Retina (tissue), 1 donor: ENCODE results near the gene TOX2.
"Not testable (repeated sequence)": the region's sequence is repeated elsewhere in the genome, so short reads cannot be mapped to it uniquely, and the experiment has no call there.

Source experiments
- DNase-seq: peaks from one replicate; pipeline ENCODE4 v3.0.0-alpha.2; 2016

Gene TOX2

GRCh38 chr20:44038681-44039123, 124.0 kb downstream of the TOX2 start:
- DNase-seq: peak; percentile 74

GRCh38 chr20:44039147-44039546, 124.5 kb downstream of the TOX2 start:
- DNase-seq: no peak

GRCh38 chr20:44039741-44040140, 125.1 kb downstream of the TOX2 start:
- DNase-seq: no peak

GRCh38 chr20:44040202-44040915, 125.7 kb downstream of the TOX2 start:
- no peak for DNase-seq

- no peak for DNase-seq
Measured at GRCh38 chr20:44041001-44041400, 126.3 kb downstream of the TOX2 start.

GRCh38 chr20:44044712-44045111, 130.1 kb downstream of the TOX2 start:
- DNase-seq: not testable (repeated sequence)

- DNase-seq: no peak
Measured at GRCh38 chr20:44050327-44050726, 135.7 kb downstream of the TOX2 start.

GRCh38 chr20:44050925-44051660, 136.4 kb downstream of the TOX2 start:
- DNase-seq: no peak

- DNase-seq: no peak
Measured at GRCh38 chr20:44051661-44052000, 137.0 kb downstream of the TOX2 start.

GRCh38 chr20:44052166-44052565, 137.5 kb downstream of the TOX2 start:
- no peak for DNase-seq

GRCh38 chr20:44053046-44053445, 138.4 kb downstream of the TOX2 start:
- DNase-seq: no peak

GRCh38 chr20:44054118-44054517, 139.5 kb downstream of the TOX2 start:
- no peak for DNase-seq

GRCh38 chr20:44054849-44055248, 140.2 kb downstream of the TOX2 start:
- no peak for DNase-seq

- no peak for DNase-seq
Measured at GRCh38 chr20:44056010-44056698, 141.5 kb downstream of the TOX2 start.

GRCh38 chr20:44057698-44058675, 143.3 kb downstream of the TOX2 start:
- DNase-seq: no peak

GRCh38 chr20:44064501-44065400, 150.1 kb downstream of the TOX2 start:
- no peak for DNase-seq

- no peak for DNase-seq
Measured at GRCh38 chr20:44065401-44066340, 151.0 kb downstream of the TOX2 start.

- no peak for DNase-seq
Measured at GRCh38 chr20:44066645-44067606, 152.3 kb downstream of the TOX2 start.

- no peak for DNase-seq
Measured at GRCh38 chr20:44067650-44068081, 153.0 kb downstream of the TOX2 start.
